GM12874 (cell line): Measurements from ENCODE around the gene SLC26A11.

Experiments
- CTCF ChIP-seq: IDR thresholded peaks from 2 replicates; pipeline ENCODE4 v1.5.1; 2011; ENCODE audit warnings: low read depth, mild to moderate bottlenecking, control low read depth, low read length, moderate library complexity; ENCODE audit not compliant: insufficient read depth

The SLC26A11 gene

DNA sequence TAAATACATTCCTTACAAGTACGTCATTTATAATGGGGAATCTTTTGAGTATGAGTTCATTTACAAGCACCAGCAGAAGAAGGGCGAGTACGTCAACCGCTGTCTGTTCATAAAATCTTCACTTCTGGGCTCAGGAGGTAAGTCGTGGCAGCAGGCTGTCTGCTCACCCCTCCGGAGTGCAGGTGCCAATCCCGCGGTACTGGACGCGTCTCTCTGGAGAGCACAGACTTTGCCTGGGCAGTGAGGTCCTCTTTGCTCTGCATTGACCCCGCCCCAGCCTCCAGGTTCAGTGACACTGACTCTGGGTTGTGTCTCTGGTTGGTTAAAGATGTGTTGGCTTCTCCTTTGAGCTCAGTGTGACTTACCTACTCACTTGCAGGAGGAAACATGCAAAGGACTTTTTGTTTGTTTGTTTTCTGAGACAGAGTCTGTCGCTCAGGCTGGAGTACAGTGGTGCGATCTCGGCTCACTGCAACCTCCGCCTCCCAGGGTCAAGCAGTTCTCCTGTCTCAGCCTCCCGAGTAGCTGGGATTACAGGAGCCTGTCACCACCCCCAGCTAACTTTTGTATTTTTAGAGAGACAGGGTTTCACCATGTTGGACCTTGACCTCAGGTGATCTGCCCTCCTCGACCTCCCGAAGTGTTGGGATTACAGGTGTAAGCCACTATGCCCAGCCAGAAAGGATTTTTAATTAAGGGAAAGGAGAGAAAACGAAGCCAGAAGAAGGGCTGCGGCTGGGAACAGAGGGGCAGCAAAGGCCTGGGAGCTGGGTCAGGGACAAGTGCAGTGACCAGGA, 71.7 kb downstream of the SLC26A11 start:
- no peak for TF ChIP-seq CTCF

GRCh38 chr17:80292521-80292971, 72.3 kb downstream of the SLC26A11 start:
- TF ChIP-seq CTCF = no peak

GRCh38 chr17:80294210-80294609, 74.0 kb downstream of the SLC26A11 start:
- no peak for TF ChIP-seq CTCF

GRCh38 chr17:80294653-80295052, 74.4 kb downstream of the SLC26A11 start:
- no peak for TF ChIP-seq CTCF

DNA sequence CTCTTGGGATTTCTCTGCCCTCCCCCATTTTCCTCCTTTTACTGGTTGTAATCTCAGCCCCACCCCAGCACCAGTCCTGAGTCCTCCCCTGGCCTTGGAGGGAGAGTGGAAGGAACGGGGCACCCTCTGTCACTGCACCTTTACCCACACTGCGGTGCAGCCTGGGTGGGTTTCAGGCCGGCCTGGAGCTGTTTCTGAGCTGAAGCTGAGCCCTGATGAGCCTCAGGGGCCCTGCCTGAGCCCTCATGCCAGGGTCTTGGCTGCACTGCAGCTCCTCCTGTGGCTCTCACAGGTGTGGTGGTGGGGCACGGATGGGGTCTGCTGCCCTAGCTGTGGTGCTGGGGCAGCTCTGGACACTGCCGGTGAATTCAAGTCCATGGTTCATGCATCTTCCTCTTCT, 74.9 kb downstream of the SLC26A11 start:
- no peak for TF ChIP-seq CTCF

DNA sequence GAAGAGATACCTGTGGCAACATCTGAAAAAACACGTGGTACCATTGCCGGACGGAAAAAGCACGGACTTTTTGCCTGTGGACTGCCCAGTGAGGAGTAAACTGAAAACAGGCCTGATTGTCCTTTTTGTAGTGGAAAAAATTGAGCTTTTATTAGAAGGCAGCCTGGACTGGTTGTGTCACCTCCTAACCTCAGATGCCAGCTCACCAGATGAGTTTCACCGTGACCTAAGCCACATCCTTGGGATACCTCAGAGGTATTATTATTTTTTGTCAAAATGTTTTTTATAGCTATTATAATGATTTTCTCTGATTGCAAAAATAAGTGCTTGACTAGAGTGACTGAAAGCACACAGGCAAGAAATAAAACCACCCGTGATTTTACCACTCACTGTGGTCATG, 75.3 kb downstream of the SLC26A11 start:
- no peak for TF ChIP-seq CTCF

- no peak for TF ChIP-seq CTCF
These were observed 76.0 kb downstream of the SLC26A11 start for GRCh38 chr17:80296221-80296620.
